H1 (cell line): ENCODE results near the gene ARRDC1. TPM values are rescaled to one million over a fixed set of nuclear protein-coding genes. Genes with fewer than 3 reads are reported as not detected.
A peak's percentile ranks its signal among the peaks of the same experiment; 100 is the strongest.

Experiments used
- CTCF ChIA-PET: fragments of 300-600 bp; sonication (Branson Sonifier 250); formaldehyde crosslinking; loops from one replicate; lab custom pipeline; 2021; ENCODE audit not compliant: partially characterized antibody; lab: Charles Lee
- POLR2A ChIA-PET: fragments of 300-600 bp; sonication (Branson Sonifier 250); formaldehyde crosslinking; loops from one replicate; lab custom pipeline; 2021; ENCODE audit warnings: inconsistent platforms; ENCODE audit not compliant: partially characterized antibody; lab: Charles Lee
- DNase-seq, 2 experiments: peaks; one replicate each; pipeline versions ENCODE4 v3.0.0 to v3.0.0-alpha.2; 2010 to 2022; ENCODE audit warnings: low spot score in 2 of 2, low read depth in 1 of 2, mixed read lengths in 1 of 2
- FAIRE-seq: peaks from 2 replicates; lab custom pipeline; 2011; peaks lifted over from hg19 to GRCh38; lab: Jason Lieb, UNC
- H2AFZ ChIP-seq: 2 replicates; pipeline ENCODE4 v1.8.1; 2012; ENCODE audit warnings: low read length, inconsistent platforms
- H2AK5ac ChIP-seq: 2 replicates; pipeline ENCODE4 v1.6.1; 2013; ENCODE audit warnings: low read depth, low read length
- H2BK120ac ChIP-seq: replicated peaks from 2 replicates; pipeline ENCODE3; 2013; ENCODE audit warnings: low read depth, low read length, inconsistent platforms
- H2BK12ac ChIP-seq: 2 replicates; pipeline ENCODE4 v1.6.1; 2013; ENCODE audit warnings: low read depth, low read length
- H2BK15ac ChIP-seq: 2 replicates; pipeline ENCODE4 v1.6.1; 2013; ENCODE audit warnings: low read length
- H2BK20ac ChIP-seq: 2 replicates; pipeline ENCODE4 v1.6.1; 2013; ENCODE audit warnings: low read length
- H2BK5ac ChIP-seq: 2 replicates; pipeline ENCODE4 v1.6.1; 2013; ENCODE audit warnings: low read depth, low read length
- H3K14ac ChIP-seq: 2 replicates; pipeline ENCODE4 v1.6.1; 2013; ENCODE audit warnings: inconsistent platforms; ENCODE audit not compliant: insufficient read length
- H3K18ac ChIP-seq: 2 replicates; pipeline ENCODE4 v1.6.1; 2013; ENCODE audit warnings: low read length; ENCODE audit errors: extremely low read depth
- H3K23ac ChIP-seq: 2 replicates; pipeline ENCODE4 v1.6.1; 2013; ENCODE audit warnings: inconsistent platforms; ENCODE audit not compliant: insufficient read length
- H3K23me2 ChIP-seq: 2 replicates; pipeline ENCODE4 v1.6.1; 2013; ENCODE audit warnings: low read depth, low read length
- H3K27ac ChIP-seq: 2 replicates; pipeline ENCODE4 v1.6.1; 2011; ENCODE audit warnings: low read depth, low read length, inconsistent platforms
- H3K27me3 ChIP-seq, 4 experiments: replicated peaks in 1 of 4; 1 replicate in 1 of 4; 2 replicates in 3 of 4; pipeline versions ENCODE4 v1.6.1 to v1.8.1; 2011 to 2013; ENCODE audit warnings: low read length in 3 of 4, mild to moderate bottlenecking in 3 of 4, inconsistent platforms in 2 of 4, mixed read lengths in 2 of 4, moderate library complexity in 1 of 4; ENCODE audit not compliant: control insufficient read depth in 3 of 4, insufficient read depth in 3 of 4; ENCODE audit errors: extremely low read depth in 1 of 4
- H3K36me3 ChIP-seq, 4 experiments: 2 replicates each; pipeline versions ENCODE4 v1.6.1 to v1.8.1; 2011 to 2013; ENCODE audit warnings: mild to moderate bottlenecking in 4 of 4, low read length in 3 of 4, moderate library complexity in 2 of 4, control low read depth in 1 of 4, inconsistent platforms in 1 of 4; ENCODE audit not compliant: insufficient read depth in 4 of 4, control insufficient read depth in 2 of 4
- H3K4ac ChIP-seq: replicated peaks from 2 replicates; pipeline ENCODE3; 2013; ENCODE audit warnings: low read length, low read depth, mixed read lengths, inconsistent platforms; ENCODE audit not compliant: insufficient read length
- H3K4me1 ChIP-seq, 4 experiments: replicated peaks in 1 of 4; 1 replicate in 1 of 4; 2 replicates in 3 of 4; pipeline versions ENCODE4 v1.6.1 to v1.8.1; 2011 to 2013; ENCODE audit warnings: low read length in 3 of 4, inconsistent platforms in 2 of 4, mixed read lengths in 1 of 4; ENCODE audit not compliant: insufficient read depth in 4 of 4, control insufficient read depth in 3 of 4
- H3K4me2 ChIP-seq, 2 experiments: 2 replicates each; pipeline versions ENCODE4 v1.6.1 to v1.8.1; 2011 to 2013; ENCODE audit warnings: low read depth in 2 of 2, low read length in 2 of 2, control low read depth in 1 of 2, inconsistent platforms in 1 of 2, mild to moderate bottlenecking in 1 of 2; ENCODE audit not compliant: insufficient read depth in 1 of 2
- H3K4me3 ChIP-seq, 4 experiments: fragments of 200-600, 300-600 bp in 1 of 4; sonication (generic), shearing (Covaris generic), sonication (Bioruptor Twin) in 1 of 4; 2 replicates each; pipeline versions ENCODE4 v1.5.1 to v1.8.1; 2011 to 2016; ENCODE audit warnings: low read length in 4 of 4, low read depth in 3 of 4, control low read depth in 2 of 4, inconsistent platforms in 2 of 4, mild to moderate bottlenecking in 2 of 4, mixed read lengths in 1 of 4, moderate library complexity in 1 of 4; ENCODE audit not compliant: insufficient read depth in 2 of 4; ENCODE audit errors: extremely low read depth in 1 of 4
- H3K56ac ChIP-seq: replicated peaks from 2 replicates; pipeline ENCODE3; 2013; ENCODE audit warnings: low read depth, mild to moderate bottlenecking, mixed read lengths, low read length, inconsistent platforms; ENCODE audit not compliant: insufficient read length
- H3K79me1 ChIP-seq: 2 replicates; pipeline ENCODE4 v1.6.1; 2013; ENCODE audit warnings: low read depth, low read length, control low read depth
- H3K79me2 ChIP-seq, 2 experiments: 2 replicates each; pipeline versions ENCODE4 v1.6.1 to v1.8.1; 2012 to 2013; ENCODE audit warnings: low read length in 2 of 2, mild to moderate bottlenecking in 2 of 2, inconsistent platforms in 1 of 2; ENCODE audit not compliant: insufficient read depth in 2 of 2, control insufficient read depth in 1 of 2
- H3K9ac ChIP-seq, 4 experiments: replicated peaks in 1 of 4; 1 replicate in 1 of 4; 2 replicates in 3 of 4; pipeline versions ENCODE4 v1.6.1 to v1.8.1; 2011 to 2013; ENCODE audit warnings: low read depth in 3 of 4, low read length in 3 of 4, control low read depth in 2 of 4, mild to moderate bottlenecking in 2 of 4, moderate library complexity in 2 of 4, inconsistent platforms in 1 of 4; ENCODE audit errors: extremely low read depth in 1 of 4
- H3K9me3 ChIP-seq, 2 experiments: 2 replicates each; pipeline versions ENCODE4 v1.6.1 to v1.8.1; 2012 to 2013; ENCODE audit warnings: mild to moderate bottlenecking in 2 of 2, moderate library complexity in 2 of 2, control low read depth in 1 of 2, inconsistent platforms in 1 of 2, low read depth in 1 of 2, low read length in 1 of 2, mixed read lengths in 1 of 2; ENCODE audit not compliant: insufficient read depth in 2 of 2
- H4K20me1 ChIP-seq, 2 experiments: replicated peaks in 1 of 2; 2 replicates each; pipeline versions ENCODE3 to v1.8.1; 2011 to 2013; ENCODE audit warnings: inconsistent platforms in 2 of 2, low read length in 2 of 2, mild to moderate bottlenecking in 1 of 2; ENCODE audit not compliant: insufficient read depth in 2 of 2, control insufficient read depth in 1 of 2
- H4K5ac ChIP-seq: 2 replicates; pipeline ENCODE4 v1.6.1; 2013; ENCODE audit warnings: low read length, low read depth, mixed read lengths, inconsistent platforms; ENCODE audit not compliant: insufficient read length
- H4K8ac ChIP-seq: 2 replicates; pipeline ENCODE4 v1.8.0; 2013; ENCODE audit warnings: mild to moderate bottlenecking, moderate library complexity, low read length, inconsistent platforms; ENCODE audit not compliant: insufficient read depth; ENCODE audit errors: extremely low read depth
- H4K91ac ChIP-seq: replicated peaks from 2 replicates; pipeline ENCODE3; 2013; ENCODE audit warnings: low read length, mixed read lengths, inconsistent platforms; ENCODE audit not compliant: insufficient read length
- SAP30 ChIP-seq: fragments of 300-600 bp; sonication (generic); IDR thresholded peaks from 2 replicates; pipeline ENCODE4 v1.7.1; 2012; ENCODE audit warnings: low read length, moderate library complexity, mild to moderate bottlenecking, inconsistent platforms; ENCODE audit not compliant: insufficient read depth, insufficient replicate concordance
- WGBS, 2 experiments: shearing (Covaris generic) in 1 of 2; methylation state at CpG; one replicate each; pipeline versions ENCODE4 v1.1.6 to v1.1.7; 2013 to 2015; ENCODE audit warnings: low lambda C conversion rate in 2 of 2, mixed read lengths in 2 of 2, inconsistent platforms in 1 of 2, low coverage in 1 of 2, missing lambda C conversion rate in 1 of 2; ENCODE audit not compliant: insufficient replicate concordance in 2 of 2, insufficient coverage in 1 of 2, insufficient read length in 1 of 2; ENCODE audit errors: extremely low coverage in 1 of 2, missing lambda C conversion rate in 1 of 2; 5-methylcytosine and 5-hydroxymethylcytosine counted together
- polyA plus RNA-seq, 7 experiments: library from polyadenylated mRNA; depleted of rRNA in 3 of 7; stranded (reverse) in 5 of 7; unstranded in 2 of 7; fragments of >200 nt in 5 of 7; fragments of 200-250 nt in 2 of 7; gene quantifications; 1 replicate in 5 of 7; 2 replicates in 1 of 7; 4 replicates in 1 of 7; pipeline versions ENCODE4 v1.2.1 to v1.2.3, GENCODE V29; 2011 to 2013; ENCODE audit warnings: missing spikeins in 2 of 7, mixed read lengths in 2 of 7
- total RNA-seq: library from RNA; stranded (reverse); fragmentation: NEBNext Ultra II Directional; extraction: Animal tissue kit (Norgen Biotek cat#: 25700); gene quantifications from 2 replicates; pipeline ENCODE4 v1.2.1, GENCODE V29; 2021
- TF ChIP-seq, protein P1 (sequence below), 3 experiments: IDR thresholded peaks; 1 replicate in 2 of 3; 2 replicates in 1 of 3; pipeline versions ENCODE4 v1.5.1 to v1.6.1; 2011; ENCODE audit warnings: low read length in 3 of 3, mild to moderate bottlenecking in 3 of 3, inconsistent platforms in 2 of 3, low read depth in 1 of 3, moderate library complexity in 1 of 3; ENCODE audit not compliant: insufficient read depth in 1 of 3; ENCODE audit errors: control extremely low read depth in 1 of 3

Gene ARRDC1
- total and polyA plus RNA-seq, 2 of the 8 experiments (the other 6 are each of a cell fraction or from before 2014, with no cell fraction given): 22.0 to 58.4 TPM

DNA sequence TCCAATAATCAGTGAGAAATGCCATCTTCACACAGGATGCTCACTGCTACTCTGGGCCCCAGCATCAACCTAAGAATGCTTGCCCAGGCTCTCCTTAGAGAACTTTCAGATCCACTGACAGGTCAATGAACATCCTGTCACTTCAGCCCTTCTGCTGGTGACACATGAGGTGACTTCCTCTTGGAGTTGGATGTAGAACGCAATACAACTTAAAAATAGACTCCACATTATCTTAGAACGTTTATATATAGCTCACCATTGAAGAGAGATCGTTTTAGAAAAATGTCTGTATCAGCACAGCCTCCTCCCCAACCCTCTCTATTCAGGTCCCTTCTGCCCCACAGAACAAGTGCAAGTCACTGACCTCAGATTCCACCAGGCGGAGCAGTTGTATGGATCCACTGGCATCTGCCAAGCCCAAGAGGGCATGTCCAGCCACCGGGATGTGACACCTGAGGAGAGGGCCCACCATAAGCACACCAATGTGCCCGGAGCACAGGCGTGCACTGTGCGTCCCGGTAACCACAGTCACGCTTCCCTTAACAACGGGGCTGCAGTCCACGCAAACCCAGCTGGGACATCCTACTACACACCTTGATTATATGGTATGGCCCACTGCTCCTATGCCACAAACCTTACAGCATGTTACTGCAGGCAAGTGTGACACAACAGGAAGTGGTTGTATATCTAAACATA lies 29.6 kb upstream of the ARRDC1 start:
- ChIA-PET POLR2A (interaction anchor here (1.1 to 3.7 kb wide), 2 partner anchors 8 to 24 kb away, joined by 4 to 13 read pairs; partner anchors contain the start of gene MRPL41), CTCF (interaction anchor here (0.6 to 3.2 kb wide), 4 partner anchors 9 to 50 kb away, joined by 3 to 21 read pairs (median 5); no protein-coding TSS in a partner anchor)
- DNase-seq (no peak), FAIRE-seq (no peak)
- Histone ChIP-seq H4K8ac (peak overlapping the region; percentile 36; the same call in 1 of the 2 replicates), H3K56ac (no peak overlapping the region), H3K14ac (no peak overlapping the region), H3K4ac (no peak overlapping the region), H3K4me3 (no peak overlapping the region), H3K36me3 (peaks cover 23 to 46% (median 36%) of the 10 kb centered on the region in 4 experiments), H4K20me1 (peaks cover 7 to 20% of the 10 kb centered on the region in 2 experiments), H2BK20ac (no peak overlapping the region), H3K9ac (no peak overlapping the region), H3K23me2 (peaks cover 3% of the 10 kb centered on the region; the same call in 1 of the 2 replicates), H3K27me3 (no peaks in the 10 kb centered on the region), H3K79me2 (peaks cover 12 to 35% of the 10 kb centered on the region in 2 experiments), H3K4me2 (no peak overlapping the region), H2BK5ac (no peak overlapping the region), H4K91ac (no peak overlapping the region), H3K9me3 (no peaks in the 10 kb centered on the region), H2AK5ac (no peak overlapping the region), H2BK120ac (no peak overlapping the region), H3K18ac (no peak overlapping the region), H3K4me1 (peaks cover 0 to 19% (median 6%) of the 10 kb centered on the region in 4 experiments; a peak in 6 of 7 replicates), H4K5ac (no peak overlapping the region), H2BK12ac (no peak overlapping the region), H3K79me1 (peaks cover 20% of the 10 kb centered on the region), H3K23ac (no peak overlapping the region), H2BK15ac (no peak overlapping the region), H3K27ac (no peak overlapping the region), H2AFZ (no peak overlapping the region)
- whole genome bisulfite sequencing, 2 experiments: 90% methylated on average over 12 of the region's 12 CpGs; no CpG with 5 or more reads in 1 of the 2 experiments
- TF ChIP-seq, protein P1, sequence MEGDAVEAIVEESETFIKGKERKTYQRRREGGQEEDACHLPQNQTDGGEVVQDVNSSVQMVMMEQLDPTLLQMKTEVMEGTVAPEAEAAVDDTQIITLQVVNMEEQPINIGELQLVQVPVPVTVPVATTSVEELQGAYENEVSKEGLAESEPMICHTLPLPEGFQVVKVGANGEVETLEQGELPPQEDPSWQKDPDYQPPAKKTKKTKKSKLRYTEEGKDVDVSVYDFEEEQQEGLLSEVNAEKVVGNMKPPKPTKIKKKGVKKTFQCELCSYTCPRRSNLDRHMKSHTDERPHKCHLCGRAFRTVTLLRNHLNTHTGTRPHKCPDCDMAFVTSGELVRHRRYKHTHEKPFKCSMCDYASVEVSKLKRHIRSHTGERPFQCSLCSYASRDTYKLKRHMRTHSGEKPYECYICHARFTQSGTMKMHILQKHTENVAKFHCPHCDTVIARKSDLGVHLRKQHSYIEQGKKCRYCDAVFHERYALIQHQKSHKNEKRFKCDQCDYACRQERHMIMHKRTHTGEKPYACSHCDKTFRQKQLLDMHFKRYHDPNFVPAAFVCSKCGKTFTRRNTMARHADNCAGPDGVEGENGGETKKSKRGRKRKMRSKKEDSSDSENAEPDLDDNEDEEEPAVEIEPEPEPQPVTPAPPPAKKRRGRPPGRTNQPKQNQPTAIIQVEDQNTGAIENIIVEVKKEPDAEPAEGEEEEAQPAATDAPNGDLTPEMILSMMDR (IDR thresholded peaks at IDR 0.05; ENCODE audit: control extremely low read depth in 1 of 3, insufficient read depth in 1 of 3, low read depth in 1 of 3, low read length in 3 of 3): peak in 1 of 3 experiments; percentile 27; a peak in 1 of 4 replicates
- TF ChIP-seq SAP30: no peak
